ENCODE results near the gene AEN.

- TF ChIP-seq, protein P1, sequence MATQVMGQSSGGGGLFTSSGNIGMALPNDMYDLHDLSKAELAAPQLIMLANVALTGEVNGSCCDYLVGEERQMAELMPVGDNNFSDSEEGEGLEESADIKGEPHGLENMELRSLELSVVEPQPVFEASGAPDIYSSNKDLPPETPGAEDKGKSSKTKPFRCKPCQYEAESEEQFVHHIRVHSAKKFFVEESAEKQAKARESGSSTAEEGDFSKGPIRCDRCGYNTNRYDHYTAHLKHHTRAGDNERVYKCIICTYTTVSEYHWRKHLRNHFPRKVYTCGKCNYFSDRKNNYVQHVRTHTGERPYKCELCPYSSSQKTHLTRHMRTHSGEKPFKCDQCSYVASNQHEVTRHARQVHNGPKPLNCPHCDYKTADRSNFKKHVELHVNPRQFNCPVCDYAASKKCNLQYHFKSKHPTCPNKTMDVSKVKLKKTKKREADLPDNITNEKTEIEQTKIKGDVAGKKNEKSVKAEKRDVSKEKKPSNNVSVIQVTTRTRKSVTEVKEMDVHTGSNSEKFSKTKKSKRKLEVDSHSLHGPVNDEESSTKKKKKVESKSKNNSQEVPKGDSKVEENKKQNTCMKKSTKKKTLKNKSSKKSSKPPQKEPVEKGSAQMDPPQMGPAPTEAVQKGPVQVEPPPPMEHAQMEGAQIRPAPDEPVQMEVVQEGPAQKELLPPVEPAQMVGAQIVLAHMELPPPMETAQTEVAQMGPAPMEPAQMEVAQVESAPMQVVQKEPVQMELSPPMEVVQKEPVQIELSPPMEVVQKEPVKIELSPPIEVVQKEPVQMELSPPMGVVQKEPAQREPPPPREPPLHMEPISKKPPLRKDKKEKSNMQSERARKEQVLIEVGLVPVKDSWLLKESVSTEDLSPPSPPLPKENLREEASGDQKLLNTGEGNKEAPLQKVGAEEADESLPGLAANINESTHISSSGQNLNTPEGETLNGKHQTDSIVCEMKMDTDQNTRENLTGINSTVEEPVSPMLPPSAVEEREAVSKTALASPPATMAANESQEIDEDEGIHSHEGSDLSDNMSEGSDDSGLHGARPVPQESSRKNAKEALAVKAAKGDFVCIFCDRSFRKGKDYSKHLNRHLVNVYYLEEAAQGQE (IDR thresholded peaks at IDR 0.05; ENCODE audit: insufficient read depth in 1 of 2, low read depth in 2 of 2, low read length in 2 of 2): no peak
- TF ChIP-seq POLR2AphosphoS5 (IDR thresholded peaks at IDR 0.05; ENCODE audit: low read depth, low read length) (no peak), TAF1 (IDR thresholded peaks at IDR 0.05; ENCODE audit: borderline replicate concordance, insufficient read depth, low read length) (no peak), SIN3A (IDR thresholded peaks at IDR 0.05; ENCODE audit: borderline replicate concordance, insufficient read depth, low read length) (no peak), FOXP2 (optimal IDR thresholded peaks at IDR 0.05; ENCODE audit: borderline replicate concordance, extremely low read depth, extremely low read length, insufficient read depth) (no peak)
Measured at GRCh38 chr15:88678755-88679154, 57.6 kb downstream of the AEN start.

All from PFSK-1 (cell line).